Measurements from ENCODE around the gene LILRB3. TPM values are rescaled to one million over a fixed set of nuclear protein-coding genes. Genes with fewer than 3 reads are reported as not detected.
"Not testable (repeated sequence)": the region's sequence is repeated elsewhere in the genome, so short reads cannot be mapped to it uniquely, and the experiment has no call there.

The LILRB3 gene
- total RNA-seq, 2 donors from 2014 or later: 0.44 to 4.1 TPM

- peaks cover 18% of the 10 kb centered on the region for H3K36me3 ChIP-seq
These were observed 21.6 kb downstream of the LILRB3 start for GRCh38 chr19:54201172-54201701.

GRCh38 chr19:54199401-54199800 is 23.4 kb downstream of the LILRB3 start:
- TF ChIP-seq CTCF (IDR thresholded peaks at IDR 0.05): no peak
- Histone ChIP-seq H3K9ac (ENCODE audit: low read depth in 2 of 2, low read length in 2 of 2) (no peak overlapping the region), H3K27ac (no peak overlapping the region), H3K27me3 (no peaks in the 10 kb centered on the region), H3K4me3 (no peak overlapping the region), H3K36me3 (peaks cover 7% of the 10 kb centered on the region), H3K4me1 (peaks cover 18% of the 10 kb centered on the region), H3K9me3 (no peaks in the 10 kb centered on the region)
- no peak for DNase-seq
- intact Hi-C loops (cut with DNase I): no loop called here

More at GRCh38 chr19:54201172-54201701, 21.6 kb downstream of the LILRB3 start:
- peak overlapping the region; percentile 78 for H3K4me3 ChIP-seq
- no peak for TF ChIP-seq CTCF (IDR thresholded peaks at IDR 0.05)
- peak overlapping the region; percentile 83 to 90 for H3K9ac ChIP-seq (ENCODE audit: low read depth in 2 of 2, low read length in 2 of 2)
- no peaks in the 10 kb centered on the region for H3K27me3 ChIP-seq
- intact Hi-C loops (cut with DNase I): no loop called here
- peak overlapping the region; percentile 94 for H3K27ac ChIP-seq
- peaks cover 24% of the 10 kb centered on the region for H3K4me1 ChIP-seq
- H3K9me3 ChIP-seq: no peaks in the 10 kb centered on the region
- DNase-seq: no peak

GRCh38 chr19:54197121-54197520 is 25.7 kb downstream of the LILRB3 start:
- no peak for TF ChIP-seq CTCF (IDR thresholded peaks at IDR 0.05)
- peaks cover 8% of the 10 kb centered on the region for H3K4me1 ChIP-seq
- no peak overlapping the region for H3K9ac ChIP-seq (ENCODE audit: low read depth in 2 of 2, low read length in 2 of 2)
- no peaks in the 10 kb centered on the region for H3K27me3 ChIP-seq
- no peak overlapping the region for H3K27ac ChIP-seq
- DNase-seq: no peak
- intact Hi-C loops (cut with DNase I): no loop called here
- peaks cover 2% of the 10 kb centered on the region for H3K36me3 ChIP-seq
- no peaks in the 10 kb centered on the region for H3K9me3 ChIP-seq
- no peak overlapping the region for H3K4me3 ChIP-seq

GRCh38 chr19:54196536-54196935 is 26.3 kb downstream of the LILRB3 start:
- Histone ChIP-seq H3K9me3 (no peaks in the 10 kb centered on the region), H3K9ac (ENCODE audit: low read depth in 2 of 2, low read length in 2 of 2) (no peak overlapping the region), H3K27ac (no peak overlapping the region), H3K27me3 (no peaks in the 10 kb centered on the region), H3K4me3 (no peak overlapping the region), H3K4me1 (peaks cover 8% of the 10 kb centered on the region), H3K36me3 (no peaks in the 10 kb centered on the region)
- intact Hi-C loops (cut with DNase I): no loop called here
- no peak for TF ChIP-seq CTCF (IDR thresholded peaks at IDR 0.05)
- no peak for DNase-seq

GRCh38 chr19:54194463-54194862 is 28.3 kb downstream of the LILRB3 start:
- DNase-seq; H3K4me3 ChIP-seq; H3K9ac ChIP-seq (ENCODE audit: low read depth in 2 of 2, low read length in 2 of 2); H3K36me3 ChIP-seq; H3K27me3 ChIP-seq; H3K9me3 ChIP-seq; H3K4me1 ChIP-seq; H3K27ac ChIP-seq; intact Hi-C loops (cut with DNase I): not testable (repeated sequence)

- no peak for DNase-seq
- no peak overlapping the region for H3K4me3 ChIP-seq
- H3K4me1 ChIP-seq: peaks cover 7% of the 10 kb centered on the region
- no peaks in the 10 kb centered on the region for H3K27me3 ChIP-seq
- H3K9ac ChIP-seq (ENCODE audit: low read depth in 2 of 2, low read length in 2 of 2): no peak overlapping the region
- intact Hi-C loops (cut with DNase I): no loop called here
- no peaks in the 10 kb centered on the region for H3K9me3 ChIP-seq
- no peak for TF ChIP-seq CTCF (IDR thresholded peaks at IDR 0.05)
- H3K36me3 ChIP-seq: no peaks in the 10 kb centered on the region
- no peak overlapping the region for H3K27ac ChIP-seq
These were observed 29.8 kb downstream of the LILRB3 start for GRCh38 chr19:54193011-54193410.

Measured in colonic mucosa (tissue), 4 donors.